Activated CD8-positive, alpha-beta T cell treated with anti-CD3 and anti-CD28 coated beads, Interleukin-2, amount 10 ng/mL, durations not matched to agents 7 days and 5 days (primary cell): ENCODE measurements around the gene ENOX1. TPM values are rescaled to one million over a fixed set of nuclear protein-coding genes. Genes with fewer than 3 reads are reported as not detected.

ENCODE experiments used
- ATAC-seq: fragments of 150-1000 bp; cut with Tn5 transposase; one replicate; pipeline ENCODE4 v1.10.0; 2021; ENCODE audit warnings: moderate library complexity
- CTCF ChIA-PET: fragments of 350-600 bp; sonication (Branson Sonifier 250); formaldehyde crosslinking; loops from one replicate; lab custom pipeline; 2021; ENCODE audit warnings: antibody characterized with exemption; lab: Charles Lee
- POLR2A ChIA-PET: fragments of 350-600 bp; sonication (Branson Sonifier 250); formaldehyde crosslinking; loops from one replicate; lab custom pipeline; 2021; ENCODE audit warnings: antibody characterized with exemption; lab: Charles Lee
- DNase-seq: peaks from one replicate; pipeline ENCODE4 v3.0.0-alpha.2; 2020
- H3K27ac Mint-ChIP-seq: one replicate; pipeline ENCODE4 v1.8.0; 2021; ENCODE audit warnings: mild to moderate bottlenecking, mixed read lengths
- H3K27me3 Mint-ChIP-seq: one replicate; pipeline ENCODE4 v1.8.0; 2021; ENCODE audit warnings: low read depth, mixed read lengths
- H3K36me3 Mint-ChIP-seq: one replicate; pipeline ENCODE4 v1.8.0; 2021; ENCODE audit warnings: low read depth, mixed read lengths
- H3K4me1 Mint-ChIP-seq: one replicate; pipeline ENCODE4 v1.8.0; 2021; ENCODE audit warnings: low read depth, mixed read lengths
- H3K4me3 Mint-ChIP-seq: one replicate; pipeline ENCODE4 v1.8.0; 2021; ENCODE audit warnings: mild to moderate bottlenecking, mixed read lengths
- H3K9me3 Mint-ChIP-seq: one replicate; pipeline ENCODE4 v1.8.0; 2022; ENCODE audit warnings: mixed read lengths; ENCODE audit not compliant: insufficient read depth
- total RNA-seq, 2 experiments: library from RNA; stranded (reverse); gene quantifications; one replicate each; pipeline ENCODE4 v1.2.3, GENCODE V29; 2021

ENOX1 gene
- total RNA-seq, 2 experiments from 2014 or later = 0.08 TPM; not detected in 1

DNA sequence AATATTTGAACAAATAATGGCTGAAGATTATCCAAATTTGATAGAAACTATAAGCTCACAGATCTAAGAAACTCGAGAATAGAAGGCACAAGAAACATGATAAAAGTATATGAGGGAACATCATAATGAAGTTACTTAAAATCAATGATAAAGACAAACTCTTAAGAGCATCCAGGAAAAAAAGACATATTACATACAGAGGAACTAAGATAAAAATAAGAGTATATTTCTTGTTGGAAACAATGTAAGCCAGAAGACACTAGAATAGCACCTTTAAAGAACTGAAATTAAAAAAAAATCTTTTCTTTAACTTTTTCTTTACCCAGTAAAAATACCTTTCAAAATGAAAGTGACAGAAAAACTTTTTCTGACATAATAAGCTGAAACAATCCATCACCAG, 407.0 kb downstream of the ENOX1 start:
- Mint-ChIP-seq H3K27me3 (peaks cover 24% of the 10 kb centered on the region), H3K4me3 (no peak overlapping the region), H3K27ac (no peak overlapping the region), H3K36me3 (no peaks in the 10 kb centered on the region), H3K4me1 (no peaks in the 10 kb centered on the region), H3K9me3 (no peaks in the 10 kb centered on the region)
- DNase-seq (no peak), ATAC-seq (no peak)
- CTCF ChIA-PET = no interaction called here
- POLR2A ChIA-PET = no interaction called here

DNA sequence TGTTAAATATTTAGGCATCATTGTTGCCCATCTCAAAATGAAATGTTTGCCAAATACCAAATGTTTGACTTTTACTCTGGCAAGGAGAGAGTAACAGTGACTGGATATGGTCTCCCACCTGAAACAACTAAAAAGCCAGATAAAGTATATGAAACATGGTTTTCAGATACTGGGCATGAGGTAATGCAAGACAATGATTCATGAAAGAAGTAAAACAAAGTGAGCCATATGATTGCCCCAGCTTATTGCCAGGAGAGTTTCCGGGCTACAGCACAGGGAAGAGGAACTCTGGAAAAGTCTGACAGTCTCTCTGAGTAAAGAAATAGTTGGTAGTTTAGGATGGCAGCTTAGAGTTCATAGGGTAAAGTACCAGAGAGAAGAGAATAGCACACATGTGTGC, 408.8 kb downstream of the ENOX1 start:
- Mint-ChIP-seq H3K36me3 (no peaks in the 10 kb centered on the region), H3K4me3 (no peak overlapping the region), H3K4me1 (no peaks in the 10 kb centered on the region), H3K9me3 (no peaks in the 10 kb centered on the region), H3K27me3 (peaks cover 26% of the 10 kb centered on the region), H3K27ac (no peak overlapping the region)
- CTCF ChIA-PET = no interaction called here
- ATAC-seq (no peak), DNase-seq (no peak)
- POLR2A ChIA-PET = no interaction called here

DNA sequence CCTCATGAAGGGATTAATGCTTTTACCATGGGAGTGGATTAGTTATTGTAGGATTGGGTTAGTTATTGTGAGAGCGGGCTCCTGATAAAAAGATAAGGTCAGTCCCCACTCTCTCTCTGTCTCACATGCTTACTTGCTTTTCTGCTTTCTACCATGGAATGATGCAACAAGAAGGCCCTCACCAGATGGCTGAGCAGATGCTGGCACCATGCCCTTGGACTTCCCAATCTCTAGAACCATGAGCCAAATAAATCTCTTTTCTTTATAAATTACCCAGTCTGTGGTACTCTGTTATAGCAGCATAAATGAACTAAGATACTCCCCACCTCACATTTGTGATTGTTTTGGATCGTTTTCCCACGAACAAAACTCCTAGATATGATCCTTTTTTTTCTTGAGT, 409.6 kb downstream of the ENOX1 start:
- DNase-seq = no peak
- H3K4me1 Mint-ChIP-seq = no peaks in the 10 kb centered on the region
- no peak for ATAC-seq
- H3K9me3 Mint-ChIP-seq = no peaks in the 10 kb centered on the region
- no peaks in the 10 kb centered on the region for H3K36me3 Mint-ChIP-seq
- CTCF ChIA-PET = no interaction called here
- POLR2A ChIA-PET = no interaction called here
- no peak overlapping the region for H3K4me3 Mint-ChIP-seq
- peaks cover 21% of the 10 kb centered on the region for H3K27me3 Mint-ChIP-seq
- no peak overlapping the region for H3K27ac Mint-ChIP-seq

DNA sequence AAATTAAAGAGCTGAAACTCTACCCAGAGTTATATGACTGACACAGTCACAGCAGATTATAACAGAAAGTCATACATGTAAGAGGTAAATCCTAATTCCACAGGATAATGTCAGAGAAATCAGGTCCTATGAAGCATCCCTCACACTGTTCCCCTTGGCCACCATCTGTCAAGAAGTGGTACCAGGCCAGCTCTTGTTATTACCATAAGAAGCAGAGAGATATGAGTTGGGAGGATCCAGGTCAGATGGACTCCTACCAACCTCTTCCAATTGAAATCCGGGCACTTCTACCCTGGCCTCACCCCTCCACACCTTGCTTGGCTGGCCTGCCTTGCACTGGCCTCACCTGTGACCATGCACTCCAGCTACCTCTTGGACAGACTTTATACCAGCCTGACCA, 410.2 kb downstream of the ENOX1 start:
- Mint-ChIP-seq H3K27me3 (peaks cover 21% of the 10 kb centered on the region), H3K4me3 (no peak overlapping the region), H3K27ac (no peak overlapping the region), H3K4me1 (no peaks in the 10 kb centered on the region), H3K36me3 (no peaks in the 10 kb centered on the region), H3K9me3 (no peaks in the 10 kb centered on the region)
- ChIA-PET CTCF (no interaction called here), POLR2A (no interaction called here)
- DNase-seq (no peak), ATAC-seq (no peak)

DNA sequence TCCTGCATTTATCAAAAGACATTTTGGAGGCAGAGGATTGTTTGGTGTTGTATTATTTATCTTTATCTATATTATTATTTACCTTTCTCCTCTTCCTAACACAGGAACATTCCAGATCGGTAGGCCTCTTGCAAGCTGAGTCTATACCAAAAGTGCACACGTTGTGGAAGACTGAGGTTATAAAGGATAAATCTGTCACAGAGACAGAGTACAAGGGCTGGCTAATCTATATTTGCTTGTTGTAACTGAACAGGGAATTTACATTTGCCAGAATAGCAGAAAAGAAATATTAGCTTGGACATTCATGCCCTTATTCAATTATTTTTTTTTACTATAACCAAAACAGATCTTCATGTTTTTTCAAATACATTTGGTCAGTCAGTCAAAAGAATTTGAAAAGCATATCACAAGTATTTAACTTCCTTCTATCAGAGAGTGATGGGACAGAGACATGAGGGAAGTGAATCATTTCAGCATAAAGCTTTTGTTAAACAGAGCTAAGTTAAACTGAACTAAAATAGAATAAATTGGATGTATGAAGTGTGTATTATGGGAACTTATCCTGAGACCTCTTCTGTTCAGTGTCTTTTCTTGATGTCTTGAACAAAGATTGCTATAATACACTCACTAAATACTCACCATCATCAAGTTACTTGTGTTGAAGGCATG, 410.8 kb downstream of the ENOX1 start:
- no peaks in the 10 kb centered on the region for H3K4me1 Mint-ChIP-seq
- CTCF ChIA-PET = no interaction called here

DNA sequence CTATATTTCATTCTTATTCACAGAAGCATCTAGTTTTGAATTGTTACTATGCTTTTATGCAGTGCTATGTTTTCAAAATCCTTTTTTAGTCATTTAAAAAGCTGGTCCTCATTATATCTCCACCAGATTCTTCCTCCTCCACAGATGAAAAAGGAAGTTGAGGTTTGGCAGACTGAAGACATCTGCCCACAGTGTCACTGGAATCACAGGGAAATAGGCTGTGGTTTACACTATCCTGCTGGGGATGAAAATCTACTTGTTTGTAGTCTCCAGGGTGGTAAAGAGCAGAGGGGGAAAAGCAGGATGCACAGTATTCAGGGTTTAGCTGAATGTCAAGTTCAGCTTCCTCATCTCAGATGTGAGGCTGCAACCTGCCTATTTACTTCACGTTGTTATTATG, 412.2 kb downstream of the ENOX1 start:
- Mint-ChIP-seq H3K9me3 (no peaks in the 10 kb centered on the region), H3K36me3 (no peaks in the 10 kb centered on the region), H3K4me1 (no peaks in the 10 kb centered on the region), H3K27ac (no peak overlapping the region), H3K27me3 (peaks cover 20% of the 10 kb centered on the region), H3K4me3 (no peak overlapping the region)
- no peak for DNase-seq
- ATAC-seq = no peak
- CTCF ChIA-PET = no interaction called here
- POLR2A ChIA-PET = no interaction called here

More for the DNA sequence above, 410.8 kb downstream of the ENOX1 start:
- Mint-ChIP-seq H3K9me3 (no peaks in the 10 kb centered on the region), H3K27me3 (peaks cover 21% of the 10 kb centered on the region), H3K27ac (no peak overlapping the region), H3K36me3 (no peaks in the 10 kb centered on the region), H3K4me3 (no peak overlapping the region)
- DNase-seq (no peak), ATAC-seq (no peak)
- POLR2A ChIA-PET = no interaction called here

DNA sequence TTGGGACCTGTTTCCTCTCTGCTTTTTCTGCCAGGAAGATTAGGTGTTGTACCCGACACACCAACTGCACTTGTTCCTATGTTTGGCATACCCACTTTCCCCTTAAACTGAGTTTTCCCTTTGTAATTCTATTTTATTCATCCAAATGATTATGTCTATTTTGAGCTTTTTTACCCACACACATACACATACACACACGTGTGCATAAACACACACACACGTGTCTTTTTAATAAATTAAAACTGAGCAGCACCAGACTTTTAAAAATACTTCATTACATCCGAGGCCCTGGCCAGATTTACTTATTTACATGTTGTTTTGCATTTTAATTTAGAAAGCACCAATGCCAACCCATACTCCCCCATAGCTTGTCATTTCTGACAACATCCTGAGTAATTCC, 413.4 kb downstream of the ENOX1 start:
- DNase-seq (no peak), ATAC-seq (no peak)
- H3K27me3 Mint-ChIP-seq = peaks cover 12% of the 10 kb centered on the region
- POLR2A ChIA-PET = no interaction called here
- no peaks in the 10 kb centered on the region for H3K36me3 Mint-ChIP-seq
- no peak overlapping the region for H3K4me3 Mint-ChIP-seq
- no peak overlapping the region for H3K27ac Mint-ChIP-seq
- H3K4me1 Mint-ChIP-seq = peaks cover under 1% of the 10 kb centered on the region
- CTCF ChIA-PET = no interaction called here
- H3K9me3 Mint-ChIP-seq = no peaks in the 10 kb centered on the region

DNA sequence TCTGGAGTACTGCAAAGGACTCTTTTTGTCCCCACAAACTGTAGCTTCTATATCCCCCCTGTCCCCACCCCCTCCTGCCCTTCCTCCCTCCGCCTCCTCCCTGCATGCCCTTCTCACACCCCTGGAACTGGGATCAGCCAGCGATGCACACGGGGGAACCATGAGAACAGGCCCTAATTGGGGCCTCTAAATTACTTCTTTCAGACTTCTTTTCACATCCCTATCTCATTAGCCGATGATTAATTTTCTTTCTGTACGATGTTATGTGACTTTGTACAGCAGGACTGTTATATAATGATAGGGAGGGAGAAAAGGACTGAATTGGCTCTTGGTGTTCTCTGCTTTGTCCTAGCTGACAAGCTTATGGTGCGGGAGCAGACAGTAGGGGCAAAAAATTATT, 415.9 kb downstream of the ENOX1 start:
- CTCF ChIA-PET = no interaction called here
- Mint-ChIP-seq H3K4me3 (no peak overlapping the region), H3K9me3 (no peaks in the 10 kb centered on the region), H3K36me3 (no peaks in the 10 kb centered on the region), H3K27ac (no peak overlapping the region), H3K27me3 (peaks cover 4% of the 10 kb centered on the region), H3K4me1 (peaks cover 12% of the 10 kb centered on the region)
- ATAC-seq (no peak), DNase-seq (no peak)
- POLR2A ChIA-PET = no interaction called here

DNA sequence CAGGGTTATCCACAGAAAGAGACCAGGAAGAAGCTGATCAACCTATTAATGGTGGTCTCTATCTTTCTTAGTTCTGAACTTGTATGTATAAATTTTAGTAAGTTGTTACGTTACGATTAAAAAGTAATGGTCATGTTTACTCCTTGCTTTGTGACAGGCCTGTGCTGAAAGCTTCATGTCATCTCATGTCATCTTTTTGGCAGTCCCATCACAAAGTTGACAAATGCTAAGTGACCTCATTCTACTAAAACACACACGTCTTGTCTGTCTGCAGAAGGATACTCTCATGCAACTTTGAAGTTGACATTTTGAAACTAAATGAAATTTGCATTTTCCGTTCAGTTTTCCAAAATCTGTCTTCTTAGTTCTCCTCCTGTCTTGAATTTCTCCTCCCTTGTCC, 417.5 kb downstream of the ENOX1 start:
- Mint-ChIP-seq H3K27ac (no peak overlapping the region), H3K4me3 (no peak overlapping the region), H3K36me3 (no peaks in the 10 kb centered on the region), H3K9me3 (no peaks in the 10 kb centered on the region), H3K4me1 (peaks cover 12% of the 10 kb centered on the region), H3K27me3 (peaks cover 2% of the 10 kb centered on the region)
- ATAC-seq = no peak
- POLR2A ChIA-PET = no interaction called here
- CTCF ChIA-PET = no interaction called here
- DNase-seq = no peak

DNA sequence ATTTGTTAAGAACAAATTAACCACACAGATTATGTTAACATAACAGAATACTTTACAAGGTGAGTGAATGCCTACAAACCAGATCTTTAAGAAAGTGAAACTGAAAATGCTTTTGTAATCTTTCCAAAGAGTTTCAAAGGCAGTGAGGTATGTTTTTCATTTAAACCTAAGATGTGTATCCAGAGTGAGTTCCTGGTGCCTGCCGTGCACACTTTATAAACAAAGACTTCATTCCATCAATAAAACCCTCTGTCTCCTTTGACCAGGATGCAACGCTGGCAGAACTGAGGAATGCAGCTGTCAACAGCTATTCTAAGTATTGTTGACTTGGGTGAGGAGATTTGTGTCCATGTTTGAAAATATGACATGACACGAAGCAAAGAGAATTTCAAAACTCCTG, 418.8 kb downstream of the ENOX1 start:
- Mint-ChIP-seq H3K4me3 (peak overlapping the region; percentile 45), H3K27me3 (no peaks in the 10 kb centered on the region), H3K9me3 (no peaks in the 10 kb centered on the region), H3K4me1 (peaks cover 12% of the 10 kb centered on the region), H3K27ac (peak overlapping the region; percentile 66), H3K36me3 (no peaks in the 10 kb centered on the region)
- CTCF ChIA-PET = interaction anchor here (0.8 kb wide), 1 partner anchor 398 kb away, joined by 3 read pairs; no protein-coding TSS in a partner anchor
- DNase-seq (no peak), ATAC-seq (peak; percentile 72)
- POLR2A ChIA-PET = no interaction called here

DNA sequence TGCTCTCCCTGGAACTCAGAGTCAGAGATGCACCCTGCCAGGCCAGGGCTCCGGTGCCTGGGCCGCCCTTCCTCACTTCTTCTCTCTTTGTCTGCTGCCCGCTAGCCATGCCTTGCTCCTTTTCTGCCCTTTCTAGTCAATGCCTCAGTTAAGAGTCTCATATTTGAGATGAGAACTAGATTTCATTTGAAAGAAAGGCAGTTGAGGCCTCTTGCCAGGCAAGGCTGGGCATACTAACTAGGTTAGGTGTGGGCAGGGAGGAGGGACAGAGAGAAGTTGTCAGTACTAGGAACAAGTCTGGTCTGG, 421.8 kb downstream of the ENOX1 start:
- CTCF ChIA-PET = no interaction called here
- H3K9me3 Mint-ChIP-seq = no peaks in the 10 kb centered on the region
- H3K27ac Mint-ChIP-seq = no peak overlapping the region
- no peaks in the 10 kb centered on the region for H3K36me3 Mint-ChIP-seq
- ATAC-seq (no peak), DNase-seq (no peak)
- POLR2A ChIA-PET = no interaction called here
- no peaks in the 10 kb centered on the region for H3K27me3 Mint-ChIP-seq
- no peak overlapping the region for H3K4me3 Mint-ChIP-seq
- H3K4me1 Mint-ChIP-seq = peaks cover 12% of the 10 kb centered on the region

DNA sequence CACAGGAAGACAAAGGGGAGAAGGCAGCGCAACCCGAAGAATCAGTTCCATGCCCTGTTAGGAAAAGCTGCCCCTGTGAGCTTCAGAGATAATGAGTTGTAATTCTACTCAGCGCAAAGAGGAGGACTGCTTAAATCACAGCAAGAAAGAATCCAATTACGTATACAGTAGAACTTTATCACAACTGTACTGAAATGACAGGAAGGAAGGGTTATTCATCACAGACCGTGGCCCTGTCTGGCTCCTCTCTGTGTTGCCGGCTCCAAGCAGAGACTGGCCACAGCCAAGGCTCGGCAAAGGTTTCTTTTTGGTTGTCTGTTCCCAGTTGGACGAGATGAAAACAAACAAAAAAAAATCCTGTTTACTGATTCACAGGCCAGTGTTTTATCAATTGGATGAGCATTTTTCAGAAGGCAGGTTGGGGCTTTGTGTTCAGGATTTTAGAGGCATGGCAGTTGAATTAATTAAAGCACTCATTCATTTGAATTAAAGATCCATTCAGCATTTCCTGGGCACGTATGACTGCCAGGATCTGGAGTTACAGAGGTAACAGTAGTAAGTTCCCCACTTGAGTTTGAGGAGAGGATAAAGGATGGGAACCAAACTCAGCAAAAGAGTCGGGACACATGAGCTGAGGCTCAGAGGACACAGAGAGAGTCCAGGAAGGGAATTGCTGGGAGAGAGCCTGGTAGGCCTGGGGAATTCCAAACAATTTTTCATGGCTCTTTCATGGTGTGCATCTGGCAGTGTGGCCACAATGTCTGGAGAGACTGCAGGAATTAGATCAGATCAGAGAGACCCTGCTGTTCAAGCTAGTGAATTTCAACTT, 422.3 kb downstream of the ENOX1 start:
- H3K27me3 Mint-ChIP-seq = no peaks in the 10 kb centered on the region
- DNase-seq (no peak), ATAC-seq (no peak)
- no peak overlapping the region for H3K4me3 Mint-ChIP-seq
- H3K36me3 Mint-ChIP-seq = no peaks in the 10 kb centered on the region
- peaks cover 12% of the 10 kb centered on the region for H3K4me1 Mint-ChIP-seq
- ChIA-PET CTCF (no interaction called here), POLR2A (no interaction called here)
- H3K27ac Mint-ChIP-seq = no peak overlapping the region
- no peaks in the 10 kb centered on the region for H3K9me3 Mint-ChIP-seq
